ENCODE measurements around the gene H2BK1.

- TF ChIP-seq CTCF (optimal IDR thresholded peaks at IDR 0.05 in 1 of 3, IDR thresholded peaks at IDR 0.05 in 1 of 3, conservative IDR thresholded peaks at IDR 0.05 in 1 of 3; ENCODE audit: extremely low read depth in 1 of 3, insufficient read depth in 2 of 3, low read length in 3 of 3): no peak
- no peak for TF ChIP-seq EZH2 (IDR thresholded peaks at IDR 0.05; ENCODE audit: low read length)
Observed at GRCh38 chr7:151210087-151210854, at the start of gene H2BK1.
